Chondrocyte (in vitro differentiated cells): Measurements from ENCODE around the gene AAK1. TPM values are rescaled to one million over a fixed set of nuclear protein-coding genes. Genes with fewer than 3 reads are reported as not detected.
"Not testable (repeated sequence)": the region's sequence is repeated elsewhere in the genome, so short reads cannot be mapped to it uniquely, and the experiment has no call there.

Source experiments
- DNase-seq: peaks from one replicate; pipeline ENCODE4 v3.0.0; 2021; ENCODE audit warnings: mixed read lengths, low spot score
- H3K27ac Mint-ChIP-seq: one replicate; pipeline ENCODE4 v1.8.0; 2021; ENCODE audit warnings: mild to moderate bottlenecking, moderate library complexity, mixed read lengths; ENCODE audit not compliant: unreplicated experiment
- H3K27me3 Mint-ChIP-seq: 2 replicates; pipeline ENCODE4 v1.8.0; 2021; ENCODE audit warnings: low read depth, mixed read lengths
- H3K36me3 Mint-ChIP-seq: 2 replicates; pipeline ENCODE4 v1.8.0; 2021; ENCODE audit warnings: low read depth, mixed read lengths
- H3K4me1 Mint-ChIP-seq: 2 replicates; pipeline ENCODE4 v1.8.0; 2021; ENCODE audit warnings: low read depth, mild to moderate bottlenecking, mixed read lengths
- H3K4me3 Mint-ChIP-seq: one replicate; pipeline ENCODE4 v1.8.0; 2021; ENCODE audit warnings: mild to moderate bottlenecking, moderate library complexity, mixed read lengths; ENCODE audit not compliant: unreplicated experiment
- H3K9me3 Mint-ChIP-seq: 2 replicates; pipeline ENCODE4 v1.8.0; 2021; ENCODE audit warnings: low read depth, mixed read lengths
- total RNA-seq: library from RNA; stranded (reverse); gene quantifications from 3 replicates; pipeline ENCODE4 v1.2.1, GENCODE V29; 2021
- TF ChIP-seq, protein P1 (sequence below): fragments of 200-600 bp; sonication (generic); IDR thresholded peaks from 2 replicates; pipeline ENCODE4 v1.5.0; 2021; ENCODE audit warnings: antibody characterized with exemption, mild to moderate bottlenecking, moderate library complexity

Gene AAK1
- total RNA-seq, 1 donor from 2014 or later, result 97.2 TPM

DNA sequence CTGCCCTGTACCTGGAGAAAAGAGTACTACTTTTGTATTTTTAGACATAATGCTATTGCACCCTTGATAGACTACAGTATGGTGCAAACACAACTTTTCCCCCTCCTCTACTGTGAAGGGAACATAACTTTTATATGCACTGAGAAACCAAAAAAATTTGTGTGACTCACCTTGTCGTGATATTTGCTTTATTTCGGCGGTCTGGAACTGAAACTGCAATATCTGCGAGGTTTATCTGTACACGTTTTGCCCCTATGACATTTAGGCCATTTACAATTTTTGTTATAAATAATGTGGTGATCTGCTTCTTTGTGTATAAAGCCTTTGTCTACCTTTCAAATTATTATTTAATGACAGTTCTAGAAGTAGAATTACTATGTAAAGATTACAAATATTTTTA is 34.4 kb upstream of the AAK1 start:
- Mint-ChIP-seq H3K36me3 (no peaks in the 10 kb centered on the region), H3K4me3 (no peak overlapping the region), H3K27me3 (no peaks in the 10 kb centered on the region), H3K9me3 (no peaks in the 10 kb centered on the region), H3K27ac (no peak overlapping the region), H3K4me1 (peaks cover 7% of the 10 kb centered on the region)
- no peak for DNase-seq
- TF ChIP-seq, protein P1, sequence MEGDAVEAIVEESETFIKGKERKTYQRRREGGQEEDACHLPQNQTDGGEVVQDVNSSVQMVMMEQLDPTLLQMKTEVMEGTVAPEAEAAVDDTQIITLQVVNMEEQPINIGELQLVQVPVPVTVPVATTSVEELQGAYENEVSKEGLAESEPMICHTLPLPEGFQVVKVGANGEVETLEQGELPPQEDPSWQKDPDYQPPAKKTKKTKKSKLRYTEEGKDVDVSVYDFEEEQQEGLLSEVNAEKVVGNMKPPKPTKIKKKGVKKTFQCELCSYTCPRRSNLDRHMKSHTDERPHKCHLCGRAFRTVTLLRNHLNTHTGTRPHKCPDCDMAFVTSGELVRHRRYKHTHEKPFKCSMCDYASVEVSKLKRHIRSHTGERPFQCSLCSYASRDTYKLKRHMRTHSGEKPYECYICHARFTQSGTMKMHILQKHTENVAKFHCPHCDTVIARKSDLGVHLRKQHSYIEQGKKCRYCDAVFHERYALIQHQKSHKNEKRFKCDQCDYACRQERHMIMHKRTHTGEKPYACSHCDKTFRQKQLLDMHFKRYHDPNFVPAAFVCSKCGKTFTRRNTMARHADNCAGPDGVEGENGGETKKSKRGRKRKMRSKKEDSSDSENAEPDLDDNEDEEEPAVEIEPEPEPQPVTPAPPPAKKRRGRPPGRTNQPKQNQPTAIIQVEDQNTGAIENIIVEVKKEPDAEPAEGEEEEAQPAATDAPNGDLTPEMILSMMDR, result no peak

- no peaks in the 10 kb centered on the region for H3K27me3 Mint-ChIP-seq
- no peaks in the 10 kb centered on the region for H3K36me3 Mint-ChIP-seq
- H3K27ac Mint-ChIP-seq, result no peak overlapping the region
- H3K4me1 Mint-ChIP-seq, result peaks cover 5% of the 10 kb centered on the region
- no peak for DNase-seq
- no peak overlapping the region for H3K4me3 Mint-ChIP-seq
- TF ChIP-seq, protein P1, result no peak
- peaks cover 3% of the 10 kb centered on the region for H3K9me3 Mint-ChIP-seq
These were observed 32.6 kb upstream of the AAK1 start for GRCh38 chr2:69676146-69676545.

DNA sequence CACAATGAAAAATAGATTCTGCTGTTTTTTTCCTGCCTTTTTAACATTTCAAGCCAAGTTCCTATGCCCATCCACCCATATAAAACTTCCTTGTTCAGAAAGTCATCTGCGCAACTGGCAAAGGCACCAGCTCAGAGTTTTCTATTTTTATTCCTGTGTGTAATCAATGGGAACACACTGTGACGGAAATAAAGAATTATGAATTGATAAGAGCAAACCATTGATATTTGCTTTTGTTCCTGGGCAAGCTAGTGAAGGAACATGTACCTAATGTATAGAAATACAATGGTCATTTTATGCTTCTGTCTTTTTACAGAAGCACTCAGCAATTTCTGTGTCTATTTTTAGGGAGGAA is 30.8 kb upstream of the AAK1 start:
- peaks cover 3% of the 10 kb centered on the region for H3K9me3 Mint-ChIP-seq
- peaks cover 5% of the 10 kb centered on the region for H3K4me1 Mint-ChIP-seq
- H3K4me3 Mint-ChIP-seq, result no peak overlapping the region
- TF ChIP-seq, protein P1, result no peak
- DNase-seq, result no peak
- no peaks in the 10 kb centered on the region for H3K36me3 Mint-ChIP-seq
- no peak overlapping the region for H3K27ac Mint-ChIP-seq
- H3K27me3 Mint-ChIP-seq, result no peaks in the 10 kb centered on the region

- not testable (repeated sequence) for H3K27ac Mint-ChIP-seq, H3K4me3 Mint-ChIP-seq, DNase-seq, H3K4me1 Mint-ChIP-seq, H3K9me3 Mint-ChIP-seq, H3K27me3 Mint-ChIP-seq, H3K36me3 Mint-ChIP-seq
These were observed 29.6 kb upstream of the AAK1 start for GRCh38 chr2:69673098-69673497.

- TF ChIP-seq, protein P1, result no peak
- Mint-ChIP-seq H3K9me3 (peaks cover 3% of the 10 kb centered on the region), H3K4me3 (no peak overlapping the region)
These were observed 26.1 kb upstream of the AAK1 start for GRCh38 chr2:69669666-69670065.

GRCh38 chr2:69668598-69668997 is 25.1 kb upstream of the AAK1 start:
- Mint-ChIP-seq H3K27me3 (no peaks in the 10 kb centered on the region), H3K36me3 (peaks cover under 1% of the 10 kb centered on the region), H3K4me3 (no peak overlapping the region), H3K4me1 (peaks cover 8% of the 10 kb centered on the region), H3K9me3 (peaks cover 9% of the 10 kb centered on the region), H3K27ac (no peak overlapping the region)
- TF ChIP-seq, protein P1, result no peak
- no peak for DNase-seq

More at GRCh38 chr2:69669666-69670065, 26.1 kb upstream of the AAK1 start:
- DNase-seq, result no peak
- Mint-ChIP-seq H3K36me3 (no peaks in the 10 kb centered on the region), H3K27me3 (no peaks in the 10 kb centered on the region), H3K27ac (no peak overlapping the region), H3K4me1 (peaks cover 8% of the 10 kb centered on the region)
